ENCODE results near the gene LPGAT1.

LPGAT1 gene

GRCh38 chr1:211783266-211783665, 47.3 kb downstream of the LPGAT1 start:
- in situ Hi-C loops (cut with MboI; ENCODE audit: low sequenced_read_pairs, unreplicated experiment) = no loop called here
- no peak for TF ChIP-seq CTCF (IDR thresholded peaks at IDR 0.05; ENCODE audit: borderline replicate concordance, control extremely low read depth, extremely low read depth, insufficient read depth, missing control alignments)
- no peak for DNase-seq (ENCODE audit: low spot score)

DNA sequence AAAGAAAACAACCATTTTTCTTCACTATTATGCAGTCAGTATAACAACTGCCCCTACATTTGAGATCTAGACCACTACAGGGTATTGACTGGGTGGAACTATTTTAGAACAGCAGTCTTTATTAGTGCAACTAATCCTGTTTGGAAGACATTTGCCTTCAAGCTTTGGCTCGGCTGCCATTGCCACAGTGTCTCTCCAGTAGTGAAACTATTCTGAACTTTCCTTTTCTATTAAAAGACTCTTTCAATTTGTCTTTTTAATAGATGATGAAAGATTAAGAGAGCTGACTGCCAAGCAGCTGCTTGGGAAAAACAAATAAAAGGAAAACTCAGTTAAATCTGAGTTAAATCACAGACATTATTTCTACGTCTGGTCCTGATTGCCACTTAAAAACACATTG, 49.3 kb downstream of the LPGAT1 start:
- DNase-seq (ENCODE audit: low spot score) = peak; percentile 32
- no peak for TF ChIP-seq CTCF (IDR thresholded peaks at IDR 0.05; ENCODE audit: borderline replicate concordance, control extremely low read depth, extremely low read depth, insufficient read depth, missing control alignments)
- in situ Hi-C loops (cut with MboI; ENCODE audit: low sequenced_read_pairs, unreplicated experiment) = no loop called here

- DNase-seq (ENCODE audit: low spot score) = no peak
- no peak for TF ChIP-seq CTCF (IDR thresholded peaks at IDR 0.05; ENCODE audit: borderline replicate concordance, control extremely low read depth, extremely low read depth, insufficient read depth, missing control alignments)
- in situ Hi-C loops (cut with MboI; ENCODE audit: low sequenced_read_pairs, unreplicated experiment) = no loop called here
Measured at GRCh38 chr1:211775170-211775569, 55.4 kb downstream of the LPGAT1 start.

DNA sequence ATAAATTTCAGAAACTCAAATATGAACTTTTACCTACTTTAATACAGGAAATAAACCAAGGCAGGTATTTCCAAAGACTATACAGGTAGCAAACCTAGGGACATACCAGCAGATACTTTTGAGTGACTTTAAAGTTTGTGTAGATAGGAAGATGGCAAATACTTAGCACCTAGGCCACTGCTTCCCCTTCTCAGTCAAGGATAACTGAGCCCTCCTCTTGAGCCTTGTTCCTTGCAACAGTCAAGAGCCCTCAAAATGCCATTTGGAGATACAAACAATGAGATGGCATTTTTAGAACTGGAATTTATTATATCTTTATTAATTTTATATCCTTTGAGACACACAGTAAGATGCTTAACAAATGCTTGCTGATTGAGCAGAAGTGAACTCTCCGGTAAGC, 65.9 kb downstream of the LPGAT1 start:
- no peak for TF ChIP-seq CTCF (IDR thresholded peaks at IDR 0.05; ENCODE audit: borderline replicate concordance, control extremely low read depth, extremely low read depth, insufficient read depth, missing control alignments)
- in situ Hi-C loops (cut with MboI; ENCODE audit: low sequenced_read_pairs, unreplicated experiment) = no loop called here
- DNase-seq (ENCODE audit: low spot score) = no peak

GRCh38 chr1:211762206-211762605, 68.4 kb downstream of the LPGAT1 start:
- no peak for DNase-seq (ENCODE audit: low spot score)
- no peak for TF ChIP-seq CTCF (IDR thresholded peaks at IDR 0.05; ENCODE audit: borderline replicate concordance, control extremely low read depth, extremely low read depth, insufficient read depth, missing control alignments)
- in situ Hi-C loops (cut with MboI; ENCODE audit: low sequenced_read_pairs, unreplicated experiment) = no loop called here

DNA sequence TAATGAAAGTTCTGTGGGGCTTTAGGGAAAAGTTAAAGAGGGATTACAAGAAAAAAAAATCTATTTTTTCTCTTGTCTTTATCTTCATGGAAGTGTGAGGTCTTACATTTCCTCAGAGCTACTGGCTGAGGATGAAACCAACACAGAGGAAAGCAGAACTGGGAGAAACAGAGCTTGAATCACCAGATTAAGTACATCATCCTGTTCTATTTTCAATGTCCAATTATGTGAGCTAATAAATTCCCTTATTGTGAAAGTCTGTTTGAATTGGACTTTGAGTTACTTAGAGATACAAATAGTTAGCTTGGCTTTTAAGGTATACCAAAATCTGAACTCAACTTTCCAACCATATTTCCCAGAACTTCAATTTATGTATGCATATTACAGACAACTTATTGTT, 69.2 kb downstream of the LPGAT1 start:
- in situ Hi-C loops (cut with MboI; ENCODE audit: low sequenced_read_pairs, unreplicated experiment) = no loop called here
- DNase-seq (ENCODE audit: low spot score) = no peak
- TF ChIP-seq CTCF (IDR thresholded peaks at IDR 0.05; ENCODE audit: borderline replicate concordance, control extremely low read depth, extremely low read depth, insufficient read depth, missing control alignments) = no peak

DNA sequence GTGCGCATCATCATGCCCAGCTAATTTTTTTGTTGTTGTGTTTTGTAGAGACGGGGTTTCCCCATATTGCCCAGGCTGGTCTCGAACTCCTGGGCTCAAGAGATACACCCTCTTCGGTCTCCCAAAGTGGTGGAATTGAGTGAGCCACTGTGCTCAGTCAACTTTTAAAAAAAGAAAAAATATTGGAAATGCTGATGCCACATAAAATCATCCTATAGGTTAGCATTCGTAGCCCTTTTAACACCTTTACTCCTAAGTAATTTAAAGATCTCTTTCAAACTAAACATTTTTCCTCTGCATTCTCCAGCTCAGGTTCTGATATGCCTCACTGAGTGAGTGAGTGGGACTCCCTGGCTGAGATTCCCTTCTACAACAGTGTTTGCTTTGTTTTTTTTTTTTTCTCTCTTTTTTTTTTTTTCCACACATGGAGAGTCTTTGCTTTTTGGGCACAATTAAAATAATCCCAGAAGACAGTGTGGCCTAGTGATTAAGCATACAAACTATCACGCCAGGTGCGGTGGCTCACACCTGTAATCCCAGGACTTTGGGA, 74.0 kb downstream of the LPGAT1 start:
- no peak for TF ChIP-seq CTCF (IDR thresholded peaks at IDR 0.05; ENCODE audit: borderline replicate concordance, control extremely low read depth, extremely low read depth, insufficient read depth, missing control alignments)
- in situ Hi-C loops (cut with MboI; ENCODE audit: low sequenced_read_pairs, unreplicated experiment) = no loop called here
- no peak for DNase-seq (ENCODE audit: low spot score)

Data from GM13976 (cell line).